IMR-90 (cell line): Measurements from ENCODE around the gene BCL11B. TPM values are rescaled to one million over a fixed set of nuclear protein-coding genes. Genes with fewer than 3 reads are reported as not detected.

Source experiments
- ATAC-seq: fragments of 200-7000 bp; cut with Tn5 transposase; 2 replicates; pipeline ENCODE4 v1.9.1; 2020; ENCODE audit warnings: low read depth, mild to moderate bottlenecking, moderate library complexity
- BruUV-seq: library from RNA; stranded (reverse); fragments of 400-500 nt; replicated peaks from 2 replicates; lab custom pipeline; 2021; lab: Mats Ljungman, UMichigan
- CTCF ChIA-PET: fragments of 300-600 bp; formaldehyde crosslinking; extraction: SDS; loops from one replicate; lab custom pipeline; 2021; ENCODE audit warnings: antibody characterized with exemption; lab: Yijun Ruan, JAX
- POLR2A ChIA-PET: fragments of 300-600 bp; sonication (Branson Sonifier 250); formaldehyde crosslinking; loops from one replicate; lab custom pipeline; 2022; ENCODE audit warnings: antibody characterized with exemption; ENCODE audit not compliant: unreplicated experiment; lab: Charles Lee
- DNase-seq: peaks from one replicate; pipeline ENCODE4 v3.0.0; 2013
- H2AFZ ChIP-seq: replicated peaks from 2 replicates; pipeline ENCODE3; 2013; ENCODE audit warnings: low read length, mild to moderate bottlenecking; ENCODE audit not compliant: poor library complexity
- H2AK5ac ChIP-seq: 2 replicates; pipeline ENCODE4 v1.6.1; 2013; ENCODE audit warnings: low read depth, low read length, inconsistent platforms
- H2AK9ac ChIP-seq: replicated peaks from 2 replicates; pipeline ENCODE3; 2013; ENCODE audit warnings: mild to moderate bottlenecking, low read depth, low read length, moderate library complexity; ENCODE audit not compliant: poor library complexity
- H2BK120ac ChIP-seq: 2 replicates; pipeline ENCODE4 v1.6.1; 2013; ENCODE audit warnings: low read depth, low read length, inconsistent platforms
- H2BK15ac ChIP-seq: 3 replicates; pipeline ENCODE4 v1.6.1; 2013; ENCODE audit warnings: low read depth, low read length, inconsistent platforms
- H2BK20ac ChIP-seq: 2 replicates; pipeline ENCODE4 v1.6.1; 2013; ENCODE audit warnings: low read depth, mild to moderate bottlenecking, inconsistent platforms, low read length, moderate library complexity
- H2BK5ac ChIP-seq: 2 replicates; pipeline ENCODE4 v1.6.1; 2013; ENCODE audit warnings: mild to moderate bottlenecking, low read depth, low read length, inconsistent platforms; ENCODE audit not compliant: poor library complexity, severe bottlenecking
- H3K14ac ChIP-seq: replicated peaks from 2 replicates; pipeline ENCODE4 v1.6.1; 2013; ENCODE audit warnings: low read depth, low read length, inconsistent platforms
- H3K18ac ChIP-seq: 2 replicates; pipeline ENCODE4 v1.6.1; 2013; ENCODE audit warnings: low read depth, low read length, control low read depth
- H3K23ac ChIP-seq: 2 replicates; pipeline ENCODE4 v1.6.1; 2013; ENCODE audit warnings: low read depth, low read length, inconsistent platforms
- H3K27ac ChIP-seq: 2 replicates; pipeline ENCODE4 v1.5.1; 2013; ENCODE audit warnings: mild to moderate bottlenecking, control low read depth, low read length; ENCODE audit not compliant: insufficient read depth
- H3K27me3 ChIP-seq: 2 replicates; pipeline ENCODE4 v1.6.1; 2013; ENCODE audit warnings: low read length; ENCODE audit not compliant: control insufficient read depth, insufficient read depth
- H3K36me3 ChIP-seq: 2 replicates; pipeline ENCODE4 v1.6.1; 2013; ENCODE audit warnings: low read length, mixed read lengths; ENCODE audit not compliant: control insufficient read depth, insufficient read depth
- H3K4ac ChIP-seq: 2 replicates; pipeline ENCODE4 v1.6.1; 2013; ENCODE audit warnings: low read depth, low read length, inconsistent platforms
- H3K4me1 ChIP-seq: 2 replicates; pipeline ENCODE4 v1.6.1; 2013; ENCODE audit warnings: low read length, mixed read lengths; ENCODE audit not compliant: control insufficient read depth, insufficient read depth
- H3K4me2 ChIP-seq: 2 replicates; pipeline ENCODE4 v1.6.1; 2013; ENCODE audit warnings: low read depth, mild to moderate bottlenecking, control low read depth, low read length, moderate library complexity
- H3K4me3 ChIP-seq: 2 replicates; pipeline ENCODE4 v1.5.1; 2013; ENCODE audit warnings: low read depth, mild to moderate bottlenecking, control low read depth, low read length, moderate library complexity; ENCODE audit not compliant: insufficient read depth
- H3K56ac ChIP-seq: 2 replicates; pipeline ENCODE4 v1.6.1; 2013; ENCODE audit warnings: low read length, inconsistent platforms; ENCODE audit not compliant: insufficient read depth; ENCODE audit errors: extremely low read depth
- H3K79me1 ChIP-seq, 2 experiments: 2 replicates each; pipeline ENCODE4 v1.6.1; 2013; ENCODE audit warnings: low read length in 2 of 2, inconsistent platforms in 1 of 2, low read depth in 1 of 2
- H3K9ac ChIP-seq: 2 replicates; pipeline ENCODE4 v1.6.1; 2013; ENCODE audit warnings: low read depth, low read length, control low read depth
- H3K9me1 ChIP-seq: 2 replicates; pipeline ENCODE4 v1.6.1; 2013; ENCODE audit warnings: low read length, inconsistent platforms; ENCODE audit not compliant: insufficient read depth
- H3K9me3 ChIP-seq: 2 replicates; pipeline ENCODE4 v1.6.1; 2013; ENCODE audit warnings: low read length; ENCODE audit not compliant: control insufficient read depth, insufficient read depth
- H4K20me1 ChIP-seq: 2 replicates; pipeline ENCODE4 v1.6.1; 2013; ENCODE audit warnings: low read length, inconsistent platforms; ENCODE audit not compliant: insufficient read depth
- H4K5ac ChIP-seq: 2 replicates; pipeline ENCODE4 v1.6.1; 2013; ENCODE audit warnings: mild to moderate bottlenecking, low read depth, low read length, control low read depth
- H4K8ac ChIP-seq, 2 experiments: 2 replicates each; pipeline ENCODE4 v1.6.1; 2013; ENCODE audit warnings: low read depth in 2 of 2, low read length in 2 of 2, control low read depth in 1 of 2, inconsistent platforms in 1 of 2
- H4K91ac ChIP-seq: 2 replicates; pipeline ENCODE4 v1.6.1; 2013; ENCODE audit warnings: low read depth, low read length, inconsistent platforms; ENCODE audit not compliant: insufficient read depth
- BHLHE40 ChIP-seq: fragments of 150-350 bp; IDR thresholded peaks from 2 replicates; pipeline ENCODE4 v1.6.1; 2016; ENCODE audit warnings: mild to moderate bottlenecking, low read depth, low read length
- CHD1 ChIP-seq: IDR thresholded peaks from 2 replicates; pipeline ENCODE4 v1.6.1; 2012; ENCODE audit warnings: low read depth, low read length, improper control_type of control experiment
- FOS ChIP-seq: fragments of 150-350 bp; IDR thresholded peaks from 2 replicates; pipeline ENCODE4 v1.6.1; 2016; ENCODE audit warnings: low read depth, low read length
- NFE2L2 ChIP-seq: fragments of 150-350 bp; IDR thresholded peaks from 2 replicates; pipeline ENCODE4 v1.6.1; 2016; ENCODE audit warnings: low read depth, mild to moderate bottlenecking, low read length
- POLR2A ChIP-seq: IDR thresholded peaks from 2 replicates; pipeline ENCODE4 v1.6.1; 2012; ENCODE audit warnings: mild to moderate bottlenecking, low read depth, low read length
- RAD21 ChIP-seq: IDR thresholded peaks from 2 replicates; pipeline ENCODE4 v1.6.1; 2012; ENCODE audit warnings: low read length, improper control_type of control experiment
- RCOR1 ChIP-seq: IDR thresholded peaks from 2 replicates; pipeline ENCODE4 v1.6.1; 2012; ENCODE audit warnings: mild to moderate bottlenecking, low read length, improper control_type of control experiment; ENCODE audit not compliant: insufficient replicate concordance
- RFX5 ChIP-seq: IDR thresholded peaks from 2 replicates; pipeline ENCODE4 v1.8.0; 2012; ENCODE audit warnings: low read depth, mild to moderate bottlenecking, low read length, moderate library complexity
- USF2 ChIP-seq: fragments of 150-350 bp; IDR thresholded peaks from 2 replicates; pipeline ENCODE4 v1.6.1; 2017; ENCODE audit warnings: mild to moderate bottlenecking, antibody characterized with exemption, low read length, low read depth
- whole genome bisulfite sequencing, 2 experiments: methylation state at CpG; one replicate each; pipeline versions ENCODE4 v1.1.5 to v1.1.7; 2013; ENCODE audit warnings: missing lambda C conversion rate in 2 of 2; ENCODE audit not compliant: insufficient read length in 1 of 2; ENCODE audit errors: extremely low coverage in 2 of 2; 5-methylcytosine and 5-hydroxymethylcytosine counted together
- dilution Hi-C: fragments of 300-500 bp; cut with HindIII; formaldehyde crosslinking; loops from one replicate; pipeline ENCODE4 v1.14.3; 2018; ENCODE audit warnings: low sequenced_read_pairs; ENCODE audit not compliant: unreplicated experiment
- in situ Hi-C: fragments of 300-500 bp; cut with MboI; formaldehyde crosslinking; loops from 3 replicates; pipeline ENCODE4 v1.14.3; 2019; ENCODE audit warnings: low sequenced_read_pairs, inconsistent platforms, mixed read lengths
- intact Hi-C: fragments of 100-400 bp; cut with micrococcal nuclease; formaldehyde crosslinking; loops from 2 replicates; pipeline ENCODE4 v1.10.0; 2022
- polyA plus RNA-seq, 3 experiments: library from polyadenylated mRNA; depleted of rRNA; stranded (reverse); fragments of >200 nt; gene quantifications; 2 replicates each; pipeline ENCODE4 v1.2.3, GENCODE V29; 2012; ENCODE audit warnings: low replicate concordance in 1 of 3
- total RNA-seq: library from RNA; depleted of rRNA; stranded (reverse); fragments of >200 nt; gene quantifications from 2 replicates; pipeline ENCODE4 v1.2.3, GENCODE V29; 2012
- TF ChIP-seq, protein P1 (sequence below): conservative IDR thresholded peaks from 2 replicates; pipeline ENCODE4 v1.5.1; 2012; ENCODE audit warnings: mild to moderate bottlenecking, low read depth, low read length, improper control_type of control experiment
- TF ChIP-seq, protein P2 (sequence below): fragments of 150-350 bp; IDR thresholded peaks from 2 replicates; pipeline ENCODE4 v1.6.1; 2016; ENCODE audit warnings: low read depth, mild to moderate bottlenecking, low read length, moderate library complexity, borderline replicate concordance

BCL11B gene
- total and polyA plus RNA-seq, 2 of the 4 experiments (the other 2 are of a cell fraction): under 0.01 TPM; not detected in 1

DNA sequence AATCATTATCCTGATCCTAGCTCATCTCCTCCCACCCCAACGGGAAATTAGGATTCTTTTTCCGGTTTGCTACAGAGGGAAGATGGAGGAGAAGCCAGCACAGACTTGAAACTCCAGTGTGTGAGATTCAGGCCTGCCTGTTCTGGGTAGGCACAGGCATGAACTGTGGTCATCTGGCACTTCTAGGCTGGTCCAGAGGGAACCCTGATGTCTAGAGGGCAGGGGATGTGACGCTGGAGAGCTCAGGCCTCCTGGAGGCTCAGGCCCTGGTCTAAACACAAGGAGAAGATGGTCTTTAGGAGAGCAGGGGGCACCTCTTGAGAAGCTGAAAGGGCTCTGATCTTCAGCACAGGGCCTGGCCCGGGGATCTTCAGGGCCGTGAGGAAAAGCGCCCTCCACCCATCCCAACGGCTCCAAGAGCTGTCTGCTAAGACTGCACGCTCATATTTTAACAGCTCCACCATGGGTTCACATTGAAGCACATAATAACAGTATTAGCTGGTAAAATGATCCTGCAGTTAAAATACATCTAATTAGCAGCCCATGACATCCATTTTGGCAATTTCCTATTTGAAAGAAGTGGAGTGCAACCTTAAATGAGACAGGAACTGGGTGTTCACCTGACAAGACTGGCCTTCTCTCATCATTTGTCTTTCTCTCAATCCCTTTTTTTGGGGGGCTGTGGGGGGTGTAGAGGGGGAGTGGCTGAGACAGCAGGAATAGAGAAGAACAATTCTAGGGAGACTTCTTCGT is 35.4 kb downstream of the BCL11B start:
- no peak overlapping the region for H3K4ac ChIP-seq
- H3K56ac ChIP-seq: no peak overlapping the region
- WGBS, 2 experiments: no CpG with 5 or more reads among the region's 9 CpGs
- no peak overlapping the region for H3K14ac ChIP-seq
- H2AK5ac ChIP-seq: no peak overlapping the region
- no peak for DNase-seq
- ATAC-seq: no peak
- H3K9ac ChIP-seq: no peak overlapping the region
- H2AFZ ChIP-seq: no peak overlapping the region
- no peak overlapping the region for H3K4me3 ChIP-seq
- no peak overlapping the region for H3K18ac ChIP-seq
- in situ Hi-C loops: no loop called here
- no peak overlapping the region for H2BK20ac ChIP-seq
- no peaks in the 10 kb centered on the region for H3K9me1 ChIP-seq
- H4K5ac ChIP-seq: no peak overlapping the region
- no peak overlapping the region for H3K4me2 ChIP-seq
- H2AK9ac ChIP-seq: no peak overlapping the region
- no peaks in the 10 kb centered on the region for H3K36me3 ChIP-seq
- H3K4me1 ChIP-seq: no peaks in the 10 kb centered on the region
- H2BK120ac ChIP-seq: no peak overlapping the region
- intact Hi-C loops: no loop called here
- H4K8ac ChIP-seq: no peak overlapping the region
- H3K9me3 ChIP-seq: peaks cover 18% of the 10 kb centered on the region; the same call in 1 of the 2 replicates
- H4K20me1 ChIP-seq: no peaks in the 10 kb centered on the region
- no peak overlapping the region for H3K23ac ChIP-seq
- no TSS peak for BruUV-seq
- H3K27me3 ChIP-seq: no peaks in the 10 kb centered on the region
- dilution Hi-C loops: no loop called here
- no peak overlapping the region for H2BK15ac ChIP-seq
- POLR2A ChIA-PET: no interaction called here
- no peak overlapping the region for H2BK5ac ChIP-seq
- CTCF ChIA-PET: no interaction called here
- no peak overlapping the region for H4K91ac ChIP-seq
- H3K27ac ChIP-seq: no peak overlapping the region
- H3K79me1 ChIP-seq: no peaks in the 10 kb centered on the region
- TF ChIP-seq FOS (no peak), BHLHE40 (no peak), RCOR1 (no peak), USF2 (no peak), RFX5 (no peak), CHD1 (no peak), POLR2A (no peak), RAD21 (no peak), NFE2L2 (no peak)
- TF ChIP-seq, protein P1, sequence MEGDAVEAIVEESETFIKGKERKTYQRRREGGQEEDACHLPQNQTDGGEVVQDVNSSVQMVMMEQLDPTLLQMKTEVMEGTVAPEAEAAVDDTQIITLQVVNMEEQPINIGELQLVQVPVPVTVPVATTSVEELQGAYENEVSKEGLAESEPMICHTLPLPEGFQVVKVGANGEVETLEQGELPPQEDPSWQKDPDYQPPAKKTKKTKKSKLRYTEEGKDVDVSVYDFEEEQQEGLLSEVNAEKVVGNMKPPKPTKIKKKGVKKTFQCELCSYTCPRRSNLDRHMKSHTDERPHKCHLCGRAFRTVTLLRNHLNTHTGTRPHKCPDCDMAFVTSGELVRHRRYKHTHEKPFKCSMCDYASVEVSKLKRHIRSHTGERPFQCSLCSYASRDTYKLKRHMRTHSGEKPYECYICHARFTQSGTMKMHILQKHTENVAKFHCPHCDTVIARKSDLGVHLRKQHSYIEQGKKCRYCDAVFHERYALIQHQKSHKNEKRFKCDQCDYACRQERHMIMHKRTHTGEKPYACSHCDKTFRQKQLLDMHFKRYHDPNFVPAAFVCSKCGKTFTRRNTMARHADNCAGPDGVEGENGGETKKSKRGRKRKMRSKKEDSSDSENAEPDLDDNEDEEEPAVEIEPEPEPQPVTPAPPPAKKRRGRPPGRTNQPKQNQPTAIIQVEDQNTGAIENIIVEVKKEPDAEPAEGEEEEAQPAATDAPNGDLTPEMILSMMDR: no peak
- TF ChIP-seq, protein P2, sequence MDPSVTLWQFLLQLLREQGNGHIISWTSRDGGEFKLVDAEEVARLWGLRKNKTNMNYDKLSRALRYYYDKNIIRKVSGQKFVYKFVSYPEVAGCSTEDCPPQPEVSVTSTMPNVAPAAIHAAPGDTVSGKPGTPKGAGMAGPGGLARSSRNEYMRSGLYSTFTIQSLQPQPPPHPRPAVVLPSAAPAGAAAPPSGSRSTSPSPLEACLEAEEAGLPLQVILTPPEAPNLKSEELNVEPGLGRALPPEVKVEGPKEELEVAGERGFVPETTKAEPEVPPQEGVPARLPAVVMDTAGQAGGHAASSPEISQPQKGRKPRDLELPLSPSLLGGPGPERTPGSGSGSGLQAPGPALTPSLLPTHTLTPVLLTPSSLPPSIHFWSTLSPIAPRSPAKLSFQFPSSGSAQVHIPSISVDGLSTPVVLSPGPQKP: no peak
